Measurements from ENCODE around the gene TMSB10. TPM values are rescaled to one million over a fixed set of nuclear protein-coding genes. Genes with fewer than 3 reads are reported as not detected.

TMSB10 gene
- total and polyA plus RNA-seq, 2 of the 13 experiments (the other 11 are each of a cell fraction or from before 2014, with no cell fraction given), result 665 to 708 TPM

DNA sequence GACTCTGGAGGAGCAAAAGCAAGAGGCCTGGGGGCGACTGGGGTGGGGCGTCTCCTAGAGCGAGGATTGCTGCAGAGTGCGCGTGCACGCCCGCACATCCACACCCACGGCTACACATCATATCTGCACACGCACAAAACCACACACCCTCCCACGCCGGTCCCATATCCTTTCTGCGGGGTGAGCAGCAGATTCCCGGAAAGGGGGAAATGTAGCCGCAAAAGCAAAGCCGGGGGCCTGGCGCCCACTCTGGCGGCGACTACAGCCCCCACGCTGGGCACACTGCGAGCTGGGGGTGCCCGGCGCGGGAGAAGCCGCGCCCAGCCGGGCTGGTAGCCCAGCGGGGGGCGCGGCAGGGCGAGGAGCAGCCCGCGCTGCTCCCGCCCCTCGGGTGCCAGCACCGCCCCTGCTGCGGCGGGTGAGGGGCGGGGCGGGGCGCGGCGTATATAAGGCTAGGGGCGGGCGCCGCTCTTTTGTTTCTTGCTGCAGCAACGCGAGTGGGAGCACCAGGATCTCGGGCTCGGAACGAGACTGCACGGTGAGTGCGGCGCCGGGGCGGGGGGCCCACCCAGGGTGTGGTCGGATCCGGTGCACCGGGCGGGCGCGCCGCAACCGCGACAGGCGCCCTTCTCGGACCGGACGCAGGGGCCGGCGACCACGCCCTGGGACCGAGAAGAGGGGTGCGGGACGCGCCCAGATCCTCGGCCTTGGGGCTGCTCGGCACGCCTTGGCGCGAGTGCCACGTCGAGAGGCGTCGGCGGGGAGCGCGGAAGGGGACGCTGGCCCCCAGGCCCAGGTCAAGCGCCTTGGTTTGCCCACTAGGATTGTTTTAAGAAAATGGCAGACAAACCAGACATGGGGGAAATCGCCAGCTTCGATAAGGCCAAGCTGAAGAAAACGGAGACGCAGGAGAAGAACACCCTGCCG lies at the start of gene TMSB10 (continued):
- TF ChIP-seq, protein P1, sequence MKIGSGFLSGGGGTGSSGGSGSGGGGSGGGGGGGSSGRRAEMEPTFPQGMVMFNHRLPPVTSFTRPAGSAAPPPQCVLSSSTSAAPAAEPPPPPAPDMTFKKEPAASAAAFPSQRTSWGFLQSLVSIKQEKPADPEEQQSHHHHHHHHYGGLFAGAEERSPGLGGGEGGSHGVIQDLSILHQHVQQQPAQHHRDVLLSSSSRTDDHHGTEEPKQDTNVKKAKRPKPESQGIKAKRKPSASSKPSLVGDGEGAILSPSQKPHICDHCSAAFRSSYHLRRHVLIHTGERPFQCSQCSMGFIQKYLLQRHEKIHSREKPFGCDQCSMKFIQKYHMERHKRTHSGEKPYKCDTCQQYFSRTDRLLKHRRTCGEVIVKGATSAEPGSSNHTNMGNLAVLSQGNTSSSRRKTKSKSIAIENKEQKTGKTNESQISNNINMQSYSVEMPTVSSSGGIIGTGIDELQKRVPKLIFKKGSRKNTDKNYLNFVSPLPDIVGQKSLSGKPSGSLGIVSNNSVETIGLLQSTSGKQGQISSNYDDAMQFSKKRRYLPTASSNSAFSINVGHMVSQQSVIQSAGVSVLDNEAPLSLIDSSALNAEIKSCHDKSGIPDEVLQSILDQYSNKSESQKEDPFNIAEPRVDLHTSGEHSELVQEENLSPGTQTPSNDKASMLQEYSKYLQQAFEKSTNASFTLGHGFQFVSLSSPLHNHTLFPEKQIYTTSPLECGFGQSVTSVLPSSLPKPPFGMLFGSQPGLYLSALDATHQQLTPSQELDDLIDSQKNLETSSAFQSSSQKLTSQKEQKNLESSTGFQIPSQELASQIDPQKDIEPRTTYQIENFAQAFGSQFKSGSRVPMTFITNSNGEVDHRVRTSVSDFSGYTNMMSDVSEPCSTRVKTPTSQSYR (CRISPR knock-in tag; IDR thresholded peaks at IDR 0.05; ENCODE audit: borderline replicate concordance), result peak; percentile 48; the same call in 1 of the 2 replicates
- TF ChIP-seq ZFYVE20 (CRISPR knock-in tag; IDR thresholded peaks at IDR 0.05; ENCODE audit: borderline replicate concordance, low read depth) (no peak; the same call in 1 of the 2 replicates), ZNF562 (CRISPR knock-in tag; IDR thresholded peaks at IDR 0.05; ENCODE audit: borderline replicate concordance) (no peak), SPEN (CRISPR knock-in tag; IDR thresholded peaks at IDR 0.05; ENCODE audit: low read depth) (peak; percentile 76; the same call in 1 of the 2 replicates), ZBTB1 (CRISPR knock-in tag; IDR thresholded peaks at IDR 0.05; ENCODE audit: borderline replicate concordance) (no peak), ZNF550 (CRISPR knock-in tag; IDR thresholded peaks at IDR 0.05; ENCODE audit: borderline replicate concordance) (peak; percentile 85), HMGA1 (CRISPR knock-in tag; conservative IDR thresholded peaks at IDR 0.05) (no peak), MIER3 (CRISPR knock-in tag; IDR thresholded peaks at IDR 0.05; ENCODE audit: borderline replicate concordance) (peak; percentile 75; the same call in 1 of the 2 replicates)
- TF ChIP-seq, protein P2, sequence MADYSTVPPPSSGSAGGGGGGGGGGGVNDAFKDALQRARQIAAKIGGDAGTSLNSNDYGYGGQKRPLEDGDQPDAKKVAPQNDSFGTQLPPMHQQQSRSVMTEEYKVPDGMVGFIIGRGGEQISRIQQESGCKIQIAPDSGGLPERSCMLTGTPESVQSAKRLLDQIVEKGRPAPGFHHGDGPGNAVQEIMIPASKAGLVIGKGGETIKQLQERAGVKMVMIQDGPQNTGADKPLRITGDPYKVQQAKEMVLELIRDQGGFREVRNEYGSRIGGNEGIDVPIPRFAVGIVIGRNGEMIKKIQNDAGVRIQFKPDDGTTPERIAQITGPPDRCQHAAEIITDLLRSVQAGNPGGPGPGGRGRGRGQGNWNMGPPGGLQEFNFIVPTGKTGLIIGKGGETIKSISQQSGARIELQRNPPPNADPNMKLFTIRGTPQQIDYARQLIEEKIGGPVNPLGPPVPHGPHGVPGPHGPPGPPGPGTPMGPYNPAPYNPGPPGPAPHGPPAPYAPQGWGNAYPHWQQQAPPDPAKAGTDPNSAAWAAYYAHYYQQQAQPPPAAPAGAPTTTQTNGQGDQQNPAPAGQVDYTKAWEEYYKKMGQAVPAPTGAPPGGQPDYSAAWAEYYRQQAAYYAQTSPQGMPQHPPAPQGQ (CRISPR knock-in tag; IDR thresholded peaks at IDR 0.05; ENCODE audit: borderline replicate concordance), result no peak
- TF ChIP-seq, protein P3, sequence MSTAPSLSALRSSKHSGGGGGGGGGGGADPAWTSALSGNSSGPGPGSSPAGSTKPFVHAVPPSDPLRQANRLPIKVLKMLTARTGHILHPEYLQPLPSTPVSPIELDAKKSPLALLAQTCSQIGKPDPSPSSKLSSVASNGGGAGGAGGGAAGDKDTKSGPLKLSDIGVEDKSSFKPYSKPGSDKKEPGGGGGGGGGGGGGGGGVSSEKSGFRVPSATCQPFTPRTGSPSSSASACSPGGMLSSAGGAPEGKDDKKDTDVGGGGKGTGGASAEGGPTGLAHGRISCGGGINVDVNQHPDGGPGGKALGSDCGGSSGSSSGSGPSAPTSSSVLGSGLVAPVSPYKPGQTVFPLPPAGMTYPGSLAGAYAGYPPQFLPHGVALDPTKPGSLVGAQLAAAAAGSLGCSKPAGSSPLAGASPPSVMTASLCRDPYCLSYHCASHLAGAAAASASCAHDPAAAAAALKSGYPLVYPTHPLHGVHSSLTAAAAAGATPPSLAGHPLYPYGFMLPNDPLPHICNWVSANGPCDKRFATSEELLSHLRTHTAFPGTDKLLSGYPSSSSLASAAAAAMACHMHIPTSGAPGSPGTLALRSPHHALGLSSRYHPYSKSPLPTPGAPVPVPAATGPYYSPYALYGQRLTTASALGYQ (CRISPR knock-in tag; IDR thresholded peaks at IDR 0.05), result peak; percentile 74; the same call in 1 of the 2 replicates
- TF ChIP-seq, protein P4, sequence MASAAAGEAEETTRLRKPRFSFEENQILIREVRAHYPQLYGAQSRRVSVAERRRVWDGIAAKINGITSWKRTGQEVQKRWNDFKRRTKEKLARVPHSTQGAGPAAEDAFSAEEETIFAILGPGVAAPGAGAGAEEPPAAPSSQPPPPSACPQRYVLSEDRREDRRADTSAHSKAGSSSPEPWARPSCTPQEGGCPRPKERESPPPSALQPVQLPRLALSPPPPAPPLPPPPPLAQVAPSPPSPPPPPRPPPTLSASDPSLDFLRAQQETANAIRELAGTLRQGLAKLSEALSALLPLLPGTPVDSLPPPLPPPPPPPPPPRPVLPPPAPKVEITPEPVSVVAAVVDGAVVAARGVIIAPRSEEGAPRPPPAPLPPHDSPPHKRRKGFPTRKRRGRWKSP (CRISPR knock-in tag; IDR thresholded peaks at IDR 0.05), result peak; percentile 81
- TF ChIP-seq, protein P5, sequence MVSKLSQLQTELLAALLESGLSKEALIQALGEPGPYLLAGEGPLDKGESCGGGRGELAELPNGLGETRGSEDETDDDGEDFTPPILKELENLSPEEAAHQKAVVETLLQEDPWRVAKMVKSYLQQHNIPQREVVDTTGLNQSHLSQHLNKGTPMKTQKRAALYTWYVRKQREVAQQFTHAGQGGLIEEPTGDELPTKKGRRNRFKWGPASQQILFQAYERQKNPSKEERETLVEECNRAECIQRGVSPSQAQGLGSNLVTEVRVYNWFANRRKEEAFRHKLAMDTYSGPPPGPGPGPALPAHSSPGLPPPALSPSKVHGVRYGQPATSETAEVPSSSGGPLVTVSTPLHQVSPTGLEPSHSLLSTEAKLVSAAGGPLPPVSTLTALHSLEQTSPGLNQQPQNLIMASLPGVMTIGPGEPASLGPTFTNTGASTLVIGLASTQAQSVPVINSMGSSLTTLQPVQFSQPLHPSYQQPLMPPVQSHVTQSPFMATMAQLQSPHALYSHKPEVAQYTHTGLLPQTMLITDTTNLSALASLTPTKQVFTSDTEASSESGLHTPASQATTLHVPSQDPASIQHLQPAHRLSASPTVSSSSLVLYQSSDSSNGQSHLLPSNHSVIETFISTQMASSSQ (IDR thresholded peaks at IDR 0.05; ENCODE audit: low read depth), result no peak
- TF ChIP-seq, protein P5 (CRISPR knock-in tag; IDR thresholded peaks at IDR 0.05; ENCODE audit: borderline replicate concordance), result peak; percentile 51; the same call in 1 of the 2 replicates

Measured in HepG2 (cell line).